KBM-7 (cell line): ENCODE measurements around the gene PSAPL1.

Source experiments
- DNase-seq: peaks from one replicate; pipeline ENCODE4 v3.0.0-alpha.2; 2015
- in situ Hi-C: fragments of 300-500 bp; cut with MboI; formaldehyde crosslinking; loops from 2 replicates; pipeline ENCODE4 v1.14.3; 2020; ENCODE audit warnings: low sequenced_read_pairs, low pct_unique_long_range_greater_than_20kb, mixed read lengths

PSAPL1 gene

DNA sequence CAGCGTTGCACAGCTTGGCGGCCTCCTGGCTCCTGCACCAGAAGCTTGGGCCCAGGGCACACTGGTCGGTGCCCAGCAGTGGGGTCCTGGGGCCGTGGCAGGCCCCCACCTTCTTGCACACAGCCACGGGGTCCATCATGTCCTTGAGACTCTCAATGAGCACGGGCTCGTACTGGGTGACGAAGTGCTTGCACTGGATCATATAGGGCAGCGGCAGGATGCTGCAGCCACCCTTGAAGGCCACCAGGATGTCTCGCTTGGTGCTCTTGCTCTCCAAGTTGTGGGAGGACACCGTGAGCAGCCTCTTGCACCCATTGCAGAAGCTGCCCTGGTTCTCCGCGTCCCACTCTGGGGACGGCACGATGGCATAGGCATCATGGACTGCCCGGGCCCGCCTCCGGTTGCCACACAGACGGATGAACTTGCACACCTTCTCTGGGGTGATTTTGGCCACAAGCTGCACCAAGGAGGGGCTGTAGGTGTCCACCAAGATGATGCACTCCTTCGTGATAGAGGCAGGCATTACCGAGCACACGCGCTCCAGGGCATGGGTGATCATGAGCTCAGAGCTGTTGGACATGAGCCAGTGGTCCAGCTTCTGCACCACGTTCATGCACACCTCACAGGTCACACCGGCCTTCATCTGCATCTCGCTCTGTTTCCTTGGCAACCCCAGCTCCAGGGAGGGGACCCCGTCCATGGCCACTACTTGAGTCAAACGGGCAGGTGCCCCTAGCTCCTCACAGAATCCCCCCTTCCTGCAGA is 1.2 kb downstream of the PSAPL1 start:
- in situ Hi-C loops, result no loop called here
- no peak for DNase-seq

DNA sequence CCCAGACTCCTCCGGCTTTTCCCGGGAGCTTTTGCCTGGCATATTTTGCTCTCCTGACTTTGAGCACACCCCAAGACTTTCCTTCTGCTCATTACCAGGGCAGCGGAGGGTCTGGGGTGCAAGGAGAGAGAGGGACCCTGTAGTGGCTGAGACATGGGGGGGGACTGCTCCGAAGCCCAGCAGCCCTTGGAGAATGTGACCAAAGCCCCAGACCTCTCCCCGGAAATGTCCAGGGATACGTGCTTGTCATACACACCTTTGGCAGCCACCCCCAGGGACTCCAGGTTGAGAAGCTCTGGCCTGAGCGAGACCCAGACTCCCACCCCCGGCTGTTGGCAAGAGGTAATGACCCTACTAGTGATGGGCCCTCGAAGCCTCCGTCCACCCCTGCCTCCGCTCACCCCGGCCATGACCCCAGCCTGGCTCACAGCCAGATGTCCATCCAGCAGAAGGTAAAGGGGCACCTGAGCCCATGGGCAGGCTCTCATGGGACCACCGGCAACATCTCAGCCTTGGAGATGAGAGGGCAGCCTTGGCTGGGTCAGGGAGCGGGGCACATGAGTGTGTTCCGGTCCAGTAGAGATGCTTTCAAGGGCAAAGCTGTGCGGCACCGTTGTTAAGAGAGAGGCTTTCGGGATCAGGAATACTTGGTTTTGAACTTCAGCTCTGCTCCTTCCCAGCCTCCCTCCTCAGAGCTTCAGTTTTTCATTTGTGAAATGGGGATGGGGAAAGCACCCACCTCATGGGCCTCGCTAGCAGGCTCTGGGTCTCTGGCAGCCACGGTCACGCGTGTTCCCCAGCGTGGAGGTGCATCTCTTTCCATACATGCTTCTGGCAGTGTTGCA is 2.0 kb downstream of the PSAPL1 start:
- DNase-seq, result no peak
- in situ Hi-C loops, result no loop called here

DNA sequence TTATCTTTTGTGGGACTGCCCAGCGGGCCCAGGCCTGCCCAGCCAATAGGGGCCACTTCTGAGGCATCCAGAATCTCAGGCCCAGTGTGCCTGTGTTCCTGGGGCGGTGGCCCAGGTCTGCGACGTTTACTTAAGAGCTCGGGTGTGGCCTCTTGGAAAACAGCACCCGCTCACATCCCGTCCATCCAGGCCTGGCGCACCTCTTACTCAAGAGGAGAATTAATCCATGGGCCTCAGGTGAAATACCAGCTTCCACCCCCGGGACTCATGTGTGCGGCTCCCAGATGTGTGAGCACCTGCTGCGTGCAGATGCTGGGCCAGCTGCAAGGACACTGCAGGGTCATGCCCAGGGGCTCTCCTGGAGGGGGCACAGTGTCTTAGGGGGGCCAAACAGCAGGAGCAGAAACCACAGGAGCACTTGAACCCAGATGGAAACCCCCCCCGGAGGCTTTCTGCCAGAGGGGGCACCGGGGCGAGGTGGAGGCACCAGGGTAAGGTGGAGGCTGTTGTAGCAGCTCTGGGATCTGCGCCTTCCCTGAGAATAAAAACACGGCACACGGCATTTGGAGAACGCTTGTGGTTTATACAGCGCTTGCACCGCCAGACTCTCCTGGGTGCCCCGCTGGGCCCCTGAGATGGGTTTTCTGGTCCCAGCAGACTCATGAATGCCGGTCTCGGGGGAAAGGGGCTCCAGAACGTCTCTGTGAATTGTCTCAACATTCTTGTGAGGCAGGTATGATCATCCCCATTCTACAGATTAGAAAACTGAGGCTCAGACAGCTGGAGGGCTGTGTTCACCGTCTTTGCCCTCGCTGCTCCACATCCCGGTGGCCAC is 2.8 kb downstream of the PSAPL1 start:
- DNase-seq, result no peak
- in situ Hi-C loops, result no loop called here

DNA sequence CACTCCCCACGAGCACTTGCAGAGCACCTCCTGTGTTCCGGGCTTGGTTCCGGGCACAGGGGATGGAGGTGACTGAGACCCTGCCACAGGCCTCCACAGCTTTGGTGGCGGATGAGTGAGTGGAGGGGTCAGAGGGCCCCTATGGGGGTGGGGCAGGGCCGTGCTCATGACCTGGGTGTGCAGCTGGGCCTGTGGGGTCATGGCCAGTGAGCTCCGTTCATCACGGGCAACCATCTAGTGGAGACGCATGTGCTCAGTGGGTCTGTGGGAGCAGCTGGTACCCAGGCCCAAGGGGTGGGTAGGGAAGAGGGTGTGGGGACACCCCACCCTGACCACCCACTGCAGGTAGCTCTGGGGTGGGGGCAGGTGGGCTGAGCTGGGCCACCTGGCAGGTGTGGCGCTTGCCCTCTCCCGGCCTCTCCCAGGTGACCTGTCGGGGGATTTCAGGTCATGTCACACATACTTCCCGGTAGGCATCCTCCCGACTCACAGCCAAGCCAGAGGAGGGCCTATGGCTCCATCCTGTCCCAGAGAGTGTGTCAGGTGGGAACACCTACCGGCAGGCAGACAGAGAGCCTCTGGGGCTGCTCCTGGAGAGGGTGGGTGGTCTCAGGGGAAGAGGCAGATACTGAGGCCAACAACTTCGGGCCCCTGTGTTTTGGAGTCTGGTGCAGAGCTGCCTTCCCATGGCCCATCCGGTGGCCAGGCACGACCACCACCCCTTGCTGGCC is 3.6 kb downstream of the PSAPL1 start:
- DNase-seq, result no peak
- in situ Hi-C loops, result no loop called here

DNA sequence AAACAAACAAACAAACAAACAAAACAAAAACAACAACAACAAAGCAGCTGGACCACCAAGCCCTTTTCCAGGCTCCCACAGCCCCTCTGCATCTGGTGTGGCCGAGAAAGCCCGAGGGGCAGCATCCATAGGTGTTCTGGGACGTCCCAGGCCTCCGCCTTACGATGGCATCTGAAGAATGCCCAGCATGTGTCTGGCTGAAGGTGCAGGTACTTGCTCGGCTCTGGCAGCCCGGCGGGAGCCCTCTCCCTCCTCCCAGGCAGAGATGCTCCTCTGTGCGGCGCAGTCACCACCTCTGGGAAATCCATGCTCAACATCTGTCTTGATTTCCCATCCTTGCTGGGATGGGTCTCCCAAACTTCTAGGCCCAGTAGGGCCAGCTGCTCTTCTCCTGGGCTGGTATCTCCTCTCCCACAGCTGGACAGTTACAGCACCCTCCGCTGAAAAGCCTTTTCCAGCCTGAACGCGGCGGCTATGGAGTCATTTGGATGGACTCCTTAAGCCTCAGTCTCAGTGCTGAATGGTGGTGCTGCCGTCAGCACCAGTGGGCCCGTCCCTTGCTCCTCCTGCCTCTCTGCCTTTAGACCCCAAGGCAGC is 4.3 kb downstream of the PSAPL1 start:
- DNase-seq, result no peak
- in situ Hi-C loops, result no loop called here

DNA sequence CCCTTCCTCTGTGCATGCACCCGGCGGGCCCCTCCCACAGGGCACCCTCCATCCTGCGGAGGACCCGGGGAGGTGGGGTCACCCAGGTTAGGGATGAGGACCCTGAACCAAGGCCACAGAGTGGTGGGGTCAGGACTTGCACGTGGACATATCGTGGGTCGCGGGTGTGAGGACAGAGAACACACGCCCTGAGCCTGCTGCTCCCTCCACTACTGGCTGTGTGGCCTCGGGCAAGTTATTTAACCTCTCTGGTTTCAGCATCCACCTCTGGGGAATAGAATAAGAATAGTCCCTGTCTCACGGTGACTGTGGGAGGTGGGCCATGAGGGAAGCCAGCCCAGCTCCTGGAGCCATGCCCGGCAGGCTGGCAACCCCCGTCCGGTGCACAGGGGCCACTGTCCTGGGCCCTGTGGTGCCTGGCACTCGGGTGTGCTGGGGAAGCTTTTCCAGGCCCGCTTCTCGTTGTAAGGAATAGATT is 5.1 kb downstream of the PSAPL1 start:
- DNase-seq, result no peak
- in situ Hi-C loops, result no loop called here

DNA sequence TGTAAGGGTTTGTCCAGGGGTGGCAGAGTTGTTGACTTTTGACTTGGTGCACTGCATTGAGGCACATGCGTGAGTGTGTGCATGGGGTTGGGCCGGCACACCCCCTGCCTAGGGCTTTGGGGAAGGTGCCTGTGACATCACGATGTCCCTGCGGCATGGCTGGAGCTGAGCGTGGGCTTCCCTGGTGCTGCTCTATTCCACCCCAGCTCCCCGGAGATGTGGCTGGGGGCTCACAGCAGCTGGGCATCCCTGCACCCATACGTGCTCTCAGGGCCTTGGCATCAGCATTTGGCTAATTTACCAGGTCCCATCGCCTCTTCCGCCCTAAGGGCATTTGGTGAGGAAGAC is 5.7 kb downstream of the PSAPL1 start:
- in situ Hi-C loops, result no loop called here
- no peak for DNase-seq

DNA sequence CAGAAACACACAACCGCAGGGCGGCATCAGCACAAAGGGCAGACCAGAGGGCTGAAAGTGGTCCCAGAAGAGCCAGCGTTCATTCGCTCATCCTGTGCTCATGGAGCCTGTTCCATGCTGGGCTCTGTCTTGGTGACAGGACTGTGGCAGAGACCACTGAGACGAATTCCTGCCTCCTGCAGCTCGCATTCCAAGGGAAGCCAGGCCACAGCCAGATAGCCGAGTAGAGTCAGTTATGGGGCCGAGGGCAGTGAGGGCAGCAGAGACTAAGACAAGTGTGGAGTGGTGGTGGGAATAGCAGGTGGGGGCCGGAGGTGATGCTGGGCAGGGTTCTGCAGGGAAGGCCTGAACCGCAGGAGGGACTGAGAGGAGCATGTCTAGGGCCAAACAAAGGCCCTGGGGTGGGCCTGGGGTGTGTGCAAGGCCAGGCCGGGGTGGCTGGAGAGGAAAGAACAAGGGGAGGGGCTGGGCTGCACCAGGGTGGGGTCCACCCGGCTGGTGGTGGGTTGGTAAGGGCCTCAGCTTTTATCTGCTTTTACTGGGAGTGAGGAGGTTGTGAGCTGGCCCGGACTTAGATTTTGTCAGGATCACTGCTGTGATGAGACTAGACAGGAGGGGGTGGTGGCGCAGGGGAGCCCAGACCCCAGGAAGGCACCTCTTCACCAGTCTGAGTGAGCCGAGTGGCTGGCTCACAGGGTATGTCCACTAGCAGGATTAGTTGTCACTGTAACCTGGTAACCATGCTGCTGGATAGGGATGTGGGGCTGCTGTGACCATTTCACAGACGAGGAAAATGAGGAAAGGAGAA is 6.3 kb downstream of the PSAPL1 start:
- DNase-seq, result no peak
- in situ Hi-C loops, result no loop called here

DNA sequence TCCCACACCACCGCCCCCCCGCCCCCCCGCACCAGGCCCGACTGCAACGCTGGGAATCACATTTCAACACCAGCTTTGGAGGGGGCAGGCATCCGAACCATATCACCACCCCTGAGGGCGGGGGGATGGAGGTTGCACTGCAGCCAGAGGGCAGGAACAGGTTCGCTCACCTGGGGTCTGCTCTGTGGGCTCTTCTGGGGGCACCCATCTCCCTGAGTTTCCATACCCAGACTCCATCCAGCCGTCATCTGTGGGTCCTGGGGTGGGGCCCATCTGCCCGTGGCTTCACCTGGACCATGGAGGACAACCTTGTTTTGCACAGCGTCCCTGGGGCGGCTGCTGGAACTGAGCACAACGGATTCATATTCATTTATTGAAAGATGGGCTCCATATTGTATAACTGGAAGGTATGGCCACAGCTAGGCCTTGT is 6.9 kb downstream of the PSAPL1 start:
- no peak for DNase-seq
- in situ Hi-C loops, result no loop called here

DNA sequence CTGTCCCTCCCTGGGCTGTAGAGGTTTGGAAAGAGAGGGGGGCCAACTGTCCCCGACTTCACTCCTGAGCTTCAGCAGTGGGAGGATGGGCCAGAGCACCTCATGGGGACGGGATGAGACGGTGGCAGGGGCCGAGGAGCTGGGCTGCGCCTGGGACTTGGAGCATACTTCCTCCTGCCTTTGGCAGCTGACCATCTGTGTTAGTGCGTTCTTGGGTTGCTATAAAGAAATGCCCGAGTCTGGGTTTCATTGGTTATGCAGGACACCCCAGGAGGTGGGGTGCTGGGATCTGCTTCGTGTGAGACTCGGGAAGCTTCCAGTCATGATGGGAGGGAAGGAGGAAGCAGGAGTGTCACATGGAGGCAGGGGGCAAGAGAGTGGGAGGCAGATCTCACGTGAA is 7.4 kb downstream of the PSAPL1 start:
- DNase-seq, result no peak
- in situ Hi-C loops, result no loop called here

DNA sequence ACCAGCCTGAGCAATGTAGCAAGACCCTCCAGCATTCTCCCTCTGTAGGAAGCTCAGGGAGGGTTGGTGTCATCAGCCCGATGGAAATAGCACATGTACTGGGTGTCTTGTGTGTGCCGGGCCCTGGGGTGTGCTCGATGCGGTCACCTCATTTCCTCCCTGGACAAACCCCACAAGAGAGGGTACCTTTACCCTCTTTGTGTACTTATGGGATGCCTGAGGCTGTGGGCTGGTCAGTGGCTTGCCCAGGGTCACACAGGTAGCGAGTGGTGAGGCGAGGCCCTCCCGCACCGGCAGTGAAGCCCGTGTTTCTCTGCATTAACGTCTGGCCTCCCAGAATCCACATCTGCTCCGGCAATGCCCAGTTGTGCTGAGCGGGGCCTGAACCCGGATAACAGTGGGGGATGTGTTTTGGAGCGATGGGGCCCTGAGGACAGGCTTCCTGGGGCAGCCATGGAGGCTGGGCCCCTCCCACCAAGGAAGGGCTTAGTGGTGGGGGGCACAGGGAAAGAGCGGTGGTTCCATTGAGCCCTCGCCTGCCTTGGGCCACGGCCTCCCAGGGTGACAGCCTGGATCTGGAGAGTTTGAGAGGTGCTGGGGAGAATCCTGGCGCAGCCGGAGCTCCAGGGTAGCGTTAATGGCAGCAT is 8.1 kb downstream of the PSAPL1 start:
- DNase-seq, result no peak
- in situ Hi-C loops, result no loop called here

DNA sequence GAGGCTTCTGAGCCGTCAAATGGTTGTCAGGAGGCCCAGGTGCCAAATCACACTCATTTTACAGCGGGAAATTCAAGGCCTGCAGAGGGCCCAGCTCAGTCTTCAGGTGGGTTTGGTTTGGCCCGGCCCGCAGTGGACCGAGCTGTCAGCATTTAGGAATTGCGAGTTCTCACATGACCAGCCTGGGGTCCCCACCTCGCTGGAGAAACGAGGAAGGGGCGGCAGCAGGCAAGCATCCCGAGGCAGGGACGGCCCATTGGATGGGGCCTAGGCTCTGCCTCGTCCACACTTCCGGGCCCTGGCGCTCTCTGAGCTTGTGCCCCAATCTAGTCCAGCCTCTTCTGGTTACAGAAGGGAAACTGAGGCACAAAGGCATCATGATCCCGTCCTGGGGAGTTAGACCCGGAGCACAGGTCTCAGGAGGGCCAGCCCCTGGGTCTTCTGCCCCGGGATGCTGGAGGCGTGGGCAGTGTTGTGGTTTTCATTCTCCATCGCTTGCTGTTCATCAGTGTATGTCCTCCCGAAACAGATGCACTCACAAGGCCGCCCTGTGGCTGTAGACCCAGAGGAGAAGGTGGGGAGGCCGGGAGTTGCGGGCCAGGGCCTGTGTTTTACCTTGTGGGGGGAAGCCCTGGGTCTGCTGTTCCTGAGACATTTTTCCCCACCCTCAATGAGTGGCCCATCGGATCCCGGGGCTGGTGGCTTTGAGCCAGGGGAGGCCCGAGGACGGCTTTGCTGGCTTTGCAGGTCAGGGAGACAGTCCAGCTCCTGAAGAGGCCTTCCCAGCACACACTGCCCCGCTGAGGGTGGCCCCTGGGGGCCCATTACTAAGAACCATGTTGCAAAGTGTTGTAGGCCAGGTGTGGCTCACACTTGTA is 8.9 kb downstream of the PSAPL1 start:
- in situ Hi-C loops, result no loop called here
- DNase-seq, result no peak

DNA sequence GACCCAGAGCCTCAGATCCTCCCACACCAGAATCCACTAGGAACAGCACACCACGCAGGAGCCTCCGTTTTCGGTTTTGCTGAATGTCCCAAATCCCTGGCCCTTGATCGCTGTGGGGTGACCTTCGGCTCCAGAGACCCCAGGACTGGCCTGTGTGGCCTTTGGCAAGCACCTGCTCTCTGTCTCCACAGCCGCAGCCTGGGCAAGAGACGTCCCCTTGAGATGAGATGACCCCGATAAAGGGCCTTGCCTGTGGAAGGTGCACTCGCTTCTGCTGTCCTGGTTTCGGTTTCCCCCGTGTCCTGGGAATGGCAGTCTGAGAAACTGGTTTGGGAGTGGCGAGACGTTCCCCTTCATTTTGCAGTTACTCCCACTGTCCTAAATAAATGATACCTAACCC is 9.6 kb downstream of the PSAPL1 start:
- in situ Hi-C loops, result no loop called here
- DNase-seq, result no peak

DNA sequence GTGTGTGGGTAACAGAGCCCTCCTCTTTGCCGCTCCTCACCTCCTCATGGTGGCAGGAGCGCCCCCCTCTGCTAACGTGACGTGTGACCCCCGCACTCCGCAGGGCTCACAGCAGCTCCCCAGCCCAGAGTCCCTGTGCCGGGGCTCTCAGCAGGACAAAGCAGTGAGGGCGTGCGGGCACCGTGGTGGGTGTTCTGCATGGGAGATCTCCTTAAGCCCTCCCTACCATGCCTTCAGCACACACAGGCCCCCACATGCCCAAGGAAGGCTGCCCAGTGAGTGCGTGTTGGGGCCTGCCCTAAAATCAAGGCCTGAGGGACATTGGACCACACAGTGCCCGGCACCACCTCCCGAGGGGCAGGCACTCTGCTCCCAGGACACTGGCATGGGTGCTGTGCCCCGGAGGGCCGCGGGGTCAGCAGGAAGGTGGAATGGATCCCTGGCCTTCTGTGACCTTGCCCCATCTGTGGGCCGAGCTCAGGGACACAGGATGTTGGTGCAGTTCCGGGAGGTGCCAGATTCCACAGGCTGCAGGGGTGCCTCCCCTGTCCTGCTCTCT is 10.1 kb downstream of the PSAPL1 start:
- in situ Hi-C loops, result no loop called here
- no peak for DNase-seq

DNA sequence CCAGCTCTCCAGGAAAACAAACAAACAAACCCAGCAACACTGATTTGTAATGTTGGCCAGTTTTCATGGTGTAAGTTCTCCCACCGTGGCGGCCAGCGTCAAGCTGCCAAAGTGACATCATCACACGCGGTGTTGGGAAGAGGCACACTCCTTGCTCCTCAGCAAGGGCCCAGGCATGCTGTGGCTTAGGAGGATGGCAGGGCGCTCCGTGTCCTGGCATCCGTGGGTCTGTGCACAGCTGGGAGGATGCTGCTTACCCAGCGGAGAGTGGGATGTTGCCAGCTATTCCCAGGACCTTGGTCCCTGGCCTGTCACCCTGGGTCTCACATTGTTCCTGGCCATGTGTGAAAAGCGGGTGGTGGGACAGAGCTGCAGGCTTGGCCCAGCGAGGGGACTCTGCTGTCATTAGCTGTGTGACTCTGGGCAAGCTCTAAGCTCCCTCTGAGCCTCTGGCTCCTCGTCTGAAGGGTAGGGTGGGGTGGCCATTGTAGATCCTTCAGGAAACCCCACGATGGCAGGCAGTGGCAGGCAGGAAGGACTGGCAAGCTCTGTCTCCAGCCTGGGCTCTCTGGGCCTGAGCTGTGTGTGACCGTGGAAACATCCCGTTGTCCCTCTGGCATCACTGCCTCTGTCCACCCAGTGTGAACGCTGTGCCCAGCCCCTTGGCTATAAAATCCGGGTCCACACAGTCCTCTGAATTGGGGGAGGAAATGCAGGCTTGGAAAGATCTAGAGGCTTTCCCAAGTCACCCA is 10.8 kb downstream of the PSAPL1 start:
- in situ Hi-C loops, result no loop called here
- no peak for DNase-seq

DNA sequence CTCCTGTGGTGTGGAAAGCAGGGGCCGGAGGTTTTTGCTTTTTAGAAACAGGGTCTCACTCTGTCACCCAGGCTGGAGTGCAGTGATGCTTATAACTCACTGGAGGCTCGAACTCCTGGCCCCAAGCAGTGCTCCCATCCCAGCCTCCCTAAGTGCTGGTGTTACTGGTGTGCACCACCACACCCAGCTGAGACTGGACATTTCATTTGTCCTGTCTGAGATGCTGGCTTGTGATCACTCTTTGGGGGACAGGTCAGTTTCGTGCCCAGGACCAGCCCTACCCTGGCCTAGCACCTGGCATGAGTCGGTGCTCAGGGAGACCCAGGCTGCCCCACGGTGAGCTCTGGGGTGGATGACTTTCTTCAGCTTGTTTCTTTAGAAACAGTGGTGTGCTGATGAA is 11.3 kb downstream of the PSAPL1 start:
- in situ Hi-C loops, result no loop called here
- DNase-seq, result no peak
